Gastrocnemius medialis (tissue), 4 donors: ENCODE results near the gene AUTS2. TPM values are rescaled to one million over a fixed set of nuclear protein-coding genes. Genes with fewer than 3 reads are reported as not detected.

Source experiments
- ATAC-seq, 2 donors: fragments of 150-250 bp; one replicate each; pipeline ENCODE4 v1.9.1; 2016
- DNase-seq, 2 donors: peaks; one replicate each; pipeline ENCODE4 v3.0.0-alpha.2; 2019
- H3K27ac ChIP-seq, 4 donors: fragments of 200-600 bp; sonication (generic); 1 replicate in 1 of 4; 2 replicates in 3 of 4; pipeline ENCODE4 v1.5.1; 2016 to 2018; ENCODE audit warnings: mild to moderate bottlenecking in 2 of 4, moderate library complexity in 1 of 4
- H3K27me3 ChIP-seq, 3 donors: fragments of 200-600 bp; sonication (generic) in 2 of 3; 1 replicate in 1 of 3; 2 replicates in 2 of 3; pipeline versions ENCODE4 v1.5.1 to v1.6.0; 2016 to 2019; ENCODE audit warnings: mild to moderate bottlenecking in 1 of 3, moderate library complexity in 1 of 3
- H3K36me3 ChIP-seq, 2 donors: fragments of 200-600 bp; sonication (generic) in 1 of 2; one replicate each; pipeline ENCODE4 v1.5.1; 2017 to 2018
- H3K4me1 ChIP-seq, 2 donors: fragments of 200-600 bp; sonication (generic) in 1 of 2; one replicate each; pipeline ENCODE4 v1.5.1; 2016 to 2017; ENCODE audit warnings: mild to moderate bottlenecking in 2 of 2
- H3K4me3 ChIP-seq, 4 donors: fragments of 200-600 bp; sonication (generic) in 3 of 4; 1 replicate in 1 of 4; 2 replicates in 3 of 4; pipeline ENCODE4 v1.5.1; 2016 to 2019; ENCODE audit warnings: mild to moderate bottlenecking in 2 of 4
- H3K9me3 ChIP-seq, 3 donors: fragments of 200-600 bp; sonication (generic) in 2 of 3; 1 replicate in 1 of 3; 2 replicates in 2 of 3; pipeline ENCODE4 v1.5.1; 2016 to 2019
- POLR2A ChIP-seq, 2 donors: fragments of 450-650 bp; IDR thresholded peaks; one replicate each; pipeline ENCODE4 v1.6.1; 2017; ENCODE audit warnings: antibody characterized with exemption in 2 of 2, mild to moderate bottlenecking in 2 of 2, moderate library complexity in 2 of 2
- in situ Hi-C, 4 donors: fragments of 200-750 bp; cut with MboI; loops; one replicate each; pipeline versions ENCODE4 v1.15.0 to v1.8.0; 2017; ENCODE audit warnings: low sequenced_read_pairs in 4 of 4
- intact Hi-C: fragments of 100-400 bp; cut with DNase I; formaldehyde crosslinking; loops from one replicate; pipeline ENCODE4 v1.15.1; 2023; ENCODE audit warnings: low total_unique reads
- total RNA-seq, 4 donors: library from RNA; depleted of rRNA; stranded (reverse); fragments of >200 nt; gene quantifications; one replicate each; pipeline versions ENCODE4 v1.1.0 to v1.2.3, GENCODE V29; 2016
- TF ChIP-seq, protein P1 (sequence below), 5 experiments: fragments of 450-650 bp in 3 of 5; fragments of 200-600 bp in 2 of 5; sonication (generic) in 2 of 5; IDR thresholded peaks in 4 of 5; conservative IDR thresholded peaks in 1 of 5; 1 replicate in 4 of 5; 2 replicates in 1 of 5; pipeline ENCODE4 v1.5.1; 2016 to 2019; ENCODE audit warnings: antibody characterized with exemption in 5 of 5, mild to moderate bottlenecking in 3 of 5, moderate library complexity in 3 of 5

The AUTS2 gene
- total RNA-seq, 4 donors from 2014 or later = 2.5 to 16.2 (median 8.5) TPM

DNA sequence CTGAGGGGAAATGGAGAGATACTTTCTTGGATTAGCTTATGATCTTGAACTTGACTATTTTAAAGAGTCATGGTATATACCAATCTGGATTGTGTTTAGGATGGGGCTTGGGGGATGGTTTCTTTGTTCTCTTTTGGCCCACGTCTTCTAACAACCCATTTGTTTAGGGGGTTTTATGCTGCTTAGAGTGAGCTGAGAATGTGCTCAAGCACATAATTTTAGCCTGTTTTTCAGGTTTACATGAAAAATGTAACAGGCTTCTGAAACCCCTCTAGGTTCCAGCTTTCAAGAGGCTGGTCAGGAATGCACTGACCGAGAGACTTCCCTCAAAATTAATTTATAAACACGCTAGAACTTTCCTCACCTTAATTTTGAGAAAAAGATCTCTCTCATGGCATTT, 94.3 kb downstream of the AUTS2 start:
- ATAC-seq = no peak
- no peak for TF ChIP-seq POLR2A (IDR thresholded peaks at IDR 0.05)
- TF ChIP-seq, protein P1, sequence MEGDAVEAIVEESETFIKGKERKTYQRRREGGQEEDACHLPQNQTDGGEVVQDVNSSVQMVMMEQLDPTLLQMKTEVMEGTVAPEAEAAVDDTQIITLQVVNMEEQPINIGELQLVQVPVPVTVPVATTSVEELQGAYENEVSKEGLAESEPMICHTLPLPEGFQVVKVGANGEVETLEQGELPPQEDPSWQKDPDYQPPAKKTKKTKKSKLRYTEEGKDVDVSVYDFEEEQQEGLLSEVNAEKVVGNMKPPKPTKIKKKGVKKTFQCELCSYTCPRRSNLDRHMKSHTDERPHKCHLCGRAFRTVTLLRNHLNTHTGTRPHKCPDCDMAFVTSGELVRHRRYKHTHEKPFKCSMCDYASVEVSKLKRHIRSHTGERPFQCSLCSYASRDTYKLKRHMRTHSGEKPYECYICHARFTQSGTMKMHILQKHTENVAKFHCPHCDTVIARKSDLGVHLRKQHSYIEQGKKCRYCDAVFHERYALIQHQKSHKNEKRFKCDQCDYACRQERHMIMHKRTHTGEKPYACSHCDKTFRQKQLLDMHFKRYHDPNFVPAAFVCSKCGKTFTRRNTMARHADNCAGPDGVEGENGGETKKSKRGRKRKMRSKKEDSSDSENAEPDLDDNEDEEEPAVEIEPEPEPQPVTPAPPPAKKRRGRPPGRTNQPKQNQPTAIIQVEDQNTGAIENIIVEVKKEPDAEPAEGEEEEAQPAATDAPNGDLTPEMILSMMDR (IDR thresholded peaks at IDR 0.05 in 4 of 5, conservative IDR thresholded peaks at IDR 0.05 in 1 of 5) = no peak
- Histone ChIP-seq H3K9me3 (no peaks in the 10 kb centered on the region), H3K27me3 (no peaks in the 10 kb centered on the region), H3K4me1 (no peaks in the 10 kb centered on the region), H3K27ac (no peak overlapping the region), H3K36me3 (no peaks in the 10 kb centered on the region), H3K4me3 (no peak overlapping the region)
- in situ Hi-C loops (no loop called here), intact Hi-C loops (no loop called here)
- DNase-seq = no peak

DNA sequence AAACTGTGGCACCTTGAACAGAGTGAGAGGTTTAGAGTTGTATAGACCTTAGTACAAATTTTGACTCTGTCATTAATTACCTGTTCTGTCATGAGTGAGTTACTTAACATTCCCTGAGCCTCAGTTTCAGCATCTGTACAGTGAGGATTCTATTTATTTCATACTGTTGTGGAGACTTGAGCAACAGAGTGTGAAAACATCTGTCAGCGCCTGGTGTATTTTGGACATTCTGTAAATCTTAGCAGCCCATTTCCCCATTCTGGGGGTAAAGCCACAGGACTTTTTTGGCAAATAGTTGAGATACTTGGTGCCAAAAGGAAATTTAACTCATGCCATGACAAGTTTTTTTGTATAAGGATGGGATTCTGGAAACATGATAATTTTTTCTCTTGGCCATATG, 94.8 kb downstream of the AUTS2 start:
- Histone ChIP-seq H3K4me1 (no peaks in the 10 kb centered on the region), H3K4me3 (no peak overlapping the region), H3K36me3 (no peaks in the 10 kb centered on the region), H3K9me3 (no peaks in the 10 kb centered on the region), H3K27me3 (no peaks in the 10 kb centered on the region), H3K27ac (no peak overlapping the region)
- DNase-seq (no peak), ATAC-seq (no peak)
- TF ChIP-seq POLR2A (IDR thresholded peaks at IDR 0.05) = no peak
- TF ChIP-seq, protein P1 (IDR thresholded peaks at IDR 0.05 in 4 of 5, conservative IDR thresholded peaks at IDR 0.05 in 1 of 5) = no peak
- intact Hi-C loops = no loop called here
- in situ Hi-C loops = no loop called here

DNA sequence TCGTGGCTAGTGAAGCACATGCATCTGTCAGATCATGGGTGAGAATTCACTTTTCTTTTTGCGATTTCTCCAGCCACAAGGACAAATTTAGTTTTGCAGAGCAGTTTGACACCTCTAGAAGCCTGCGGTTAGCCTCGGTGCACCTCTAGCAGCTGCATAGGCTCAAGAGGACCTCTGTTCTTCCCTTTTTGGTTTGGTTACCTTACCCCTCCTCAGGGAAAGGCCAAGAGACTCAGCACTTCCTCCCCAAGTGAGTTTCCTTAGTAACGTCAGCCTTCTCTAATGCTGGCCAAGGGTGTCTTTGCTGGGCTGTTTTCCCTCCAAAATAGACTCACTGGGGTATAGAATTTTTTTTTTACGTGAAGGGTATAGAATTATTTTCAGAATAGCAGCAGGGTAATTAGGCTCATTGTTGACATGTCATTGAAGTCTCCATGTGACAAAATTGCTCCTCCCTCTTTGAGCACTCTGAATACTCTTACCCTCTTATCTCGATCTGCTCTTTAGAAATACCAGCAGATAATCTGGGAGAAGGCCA, 97.8 kb downstream of the AUTS2 start:
- TF ChIP-seq, protein P1 (IDR thresholded peaks at IDR 0.05 in 4 of 5, conservative IDR thresholded peaks at IDR 0.05 in 1 of 5) = no peak
- TF ChIP-seq POLR2A (IDR thresholded peaks at IDR 0.05) = no peak
- H3K4me3 ChIP-seq = no peak overlapping the region

DNA sequence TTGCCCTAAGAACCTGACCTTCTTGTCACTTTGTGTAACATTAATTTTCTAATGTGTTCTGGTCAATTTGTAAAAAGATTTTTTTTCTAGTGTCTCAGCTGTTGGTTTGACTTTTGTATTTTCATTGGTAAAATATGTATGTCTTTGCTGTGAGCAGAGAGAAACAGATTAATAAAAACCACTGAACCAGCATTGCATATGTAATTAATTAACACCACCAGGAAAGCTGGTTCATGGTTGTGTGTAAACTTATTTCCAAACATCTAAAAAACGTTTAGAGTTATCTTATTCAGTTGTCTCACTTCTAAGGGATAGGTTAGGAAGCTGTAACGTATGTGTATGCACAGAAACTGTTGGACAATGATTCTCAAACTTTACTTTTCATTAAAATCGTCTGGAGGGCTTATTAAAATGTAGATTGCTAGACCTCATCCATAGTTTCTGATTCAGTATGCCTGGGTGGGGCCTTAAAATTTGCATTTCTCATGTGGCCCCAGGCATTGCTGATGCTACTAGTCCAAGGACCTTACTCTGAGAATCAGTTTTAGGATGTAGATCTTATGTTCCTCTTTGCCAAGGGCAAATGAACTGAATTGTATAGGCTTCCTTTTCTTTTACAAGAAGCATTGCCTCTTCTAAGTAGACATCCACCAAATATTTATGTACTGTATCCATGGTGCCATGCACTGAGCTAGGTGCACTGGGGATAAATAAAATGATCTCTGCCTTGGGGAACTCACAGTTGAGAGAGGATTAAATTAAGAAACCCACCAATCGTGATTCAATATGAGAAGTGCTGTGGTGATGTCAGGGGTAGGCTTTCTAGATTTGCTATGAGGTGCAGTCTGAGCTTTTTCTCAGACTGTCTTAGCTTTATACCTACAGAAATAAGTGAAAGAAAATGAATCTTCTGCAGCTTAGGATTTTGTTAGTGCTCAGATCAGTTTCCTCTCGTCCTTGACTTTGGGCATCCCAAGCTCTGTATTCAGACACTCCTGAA, 98.7 kb downstream of the AUTS2 start:
- no peaks in the 10 kb centered on the region for H3K9me3 ChIP-seq

More for the DNA sequence above, 97.8 kb downstream of the AUTS2 start:
- ATAC-seq (no peak), DNase-seq (no peak)
- in situ Hi-C loops = no loop called here
- intact Hi-C loops = no loop called here
- Histone ChIP-seq H3K9me3 (no peaks in the 10 kb centered on the region), H3K36me3 (no peaks in the 10 kb centered on the region), H3K27ac (no peak overlapping the region), H3K4me1 (no peaks in the 10 kb centered on the region), H3K27me3 (no peaks in the 10 kb centered on the region)

More for the DNA sequence above, 98.7 kb downstream of the AUTS2 start:
- Histone ChIP-seq H3K36me3 (no peaks in the 10 kb centered on the region), H3K27me3 (no peaks in the 10 kb centered on the region), H3K4me1 (no peaks in the 10 kb centered on the region), H3K27ac (no peak overlapping the region), H3K4me3 (no peak overlapping the region)
- intact Hi-C loops (no loop called here), in situ Hi-C loops (no loop called here)
- TF ChIP-seq, protein P1 (IDR thresholded peaks at IDR 0.05 in 4 of 5, conservative IDR thresholded peaks at IDR 0.05 in 1 of 5) = no peak
- no peak for DNase-seq
- ATAC-seq = no peak
